Transverse colon (tissue), 4 donors: ENCODE results near the gene CPNE7. TPM values are rescaled to one million over a fixed set of nuclear protein-coding genes. Genes with fewer than 3 reads are reported as not detected.

Source experiments
- DNase-seq: peaks from one replicate; pipeline ENCODE4 v3.0.0-alpha.2; 2019
- H3K27ac ChIP-seq, 4 donors: fragments of 200-600 bp; sonication (generic); 2 replicates each; pipeline ENCODE4 v1.5.1; 2016 to 2018; ENCODE audit warnings: inconsistent platforms in 4 of 4
- H3K27me3 ChIP-seq: fragments of 200-600 bp; sonication (generic); 2 replicates; pipeline ENCODE4 v1.5.1; 2017; ENCODE audit warnings: inconsistent platforms
- H3K36me3 ChIP-seq, 4 donors: fragments of 200-600 bp; sonication (generic); 2 replicates each; pipeline ENCODE4 v1.5.1; 2017 to 2019; ENCODE audit warnings: inconsistent platforms in 4 of 4
- H3K4me1 ChIP-seq, 4 donors: fragments of 200-600 bp; sonication (generic); 2 replicates each; pipeline ENCODE4 v1.5.1; 2017 to 2020; ENCODE audit warnings: inconsistent platforms in 4 of 4
- H3K4me3 ChIP-seq, 4 donors: fragments of 200-600 bp; sonication (generic); 1 replicate in 1 of 4; 2 replicates in 3 of 4; pipeline versions ENCODE4 v1.5.1 to v1.6.1; 2017 to 2019; ENCODE audit warnings: inconsistent platforms in 4 of 4
- H3K9me3 ChIP-seq, 2 donors: fragments of 200-600 bp; sonication (generic); 2 replicates each; pipeline ENCODE4 v1.5.1; 2017 to 2019; ENCODE audit warnings: inconsistent platforms in 2 of 2
- EP300 ChIP-seq: sonication (generic); formaldehyde crosslinking; IDR thresholded peaks from one replicate; pipeline ENCODE4 v1.6.1; 2017; ENCODE audit warnings: antibody characterized with exemption, low read depth
- POLR2A ChIP-seq: fragments of 450-650 bp; IDR thresholded peaks from one replicate; pipeline ENCODE4 v1.6.1; 2016; ENCODE audit warnings: antibody characterized with exemption, mild to moderate bottlenecking, moderate library complexity
- POLR2AphosphoS5 ChIP-seq, 3 donors: sonication (generic); formaldehyde crosslinking; IDR thresholded peaks; one replicate each; pipeline ENCODE4 v1.6.1; 2016; ENCODE audit warnings: antibody characterized with exemption in 3 of 3
- WGBS, 2 donors: methylation state at CpG; one replicate each; pipeline ENCODE4 v1.1.5; 2018; ENCODE audit warnings: low coverage in 1 of 2; 5-methylcytosine and 5-hydroxymethylcytosine counted together
- in situ Hi-C, 4 donors: fragments of 200-750 bp; cut with MboI; loops; one replicate each; pipeline versions ENCODE4 v1.15.0 to v1.15.1; 2017; ENCODE audit warnings: low sequenced_read_pairs in 3 of 4, low pct_ligation_motif_present in 1 of 4, low pct_unique_long_range_greater_than_20kb in 1 of 4
- intact Hi-C: fragments of 100-400 bp; cut with DNase I; formaldehyde crosslinking; loops from one replicate; pipeline ENCODE4 v1.15.1; 2023; ENCODE audit warnings: low total_unique reads
- total RNA-seq, 4 donors: library from RNA; depleted of rRNA; stranded (reverse); fragments of >200 nt; gene quantifications; one replicate each; pipeline ENCODE4 v1.1.0, GENCODE V29; 2016
- TF ChIP-seq, protein P1 (sequence below), 5 experiments: fragments of 200-600 bp in 3 of 5; fragments of 450-650 bp in 2 of 5; sonication (generic) in 3 of 5; IDR thresholded peaks; 1 replicate in 2 of 5; 2 replicates in 3 of 5; pipeline ENCODE4 v1.5.1; 2016 to 2017; ENCODE audit warnings: antibody characterized with exemption in 5 of 5, inconsistent platforms in 3 of 5, mild to moderate bottlenecking in 2 of 5, moderate library complexity in 1 of 5

The CPNE7 gene
- total RNA-seq, 4 donors from 2014 or later, result 0.41 to 5.0 (median 0.79) TPM; not detected in 1

- 89% methylated on average over 18 of the region's 18 CpGs; no CpG with 5 or more reads in 1 of the 2 donors for WGBS, 2 donors
Observed at GRCh38 chr16:89621136-89621697, 45.7 kb downstream of the CPNE7 start.

DNA sequence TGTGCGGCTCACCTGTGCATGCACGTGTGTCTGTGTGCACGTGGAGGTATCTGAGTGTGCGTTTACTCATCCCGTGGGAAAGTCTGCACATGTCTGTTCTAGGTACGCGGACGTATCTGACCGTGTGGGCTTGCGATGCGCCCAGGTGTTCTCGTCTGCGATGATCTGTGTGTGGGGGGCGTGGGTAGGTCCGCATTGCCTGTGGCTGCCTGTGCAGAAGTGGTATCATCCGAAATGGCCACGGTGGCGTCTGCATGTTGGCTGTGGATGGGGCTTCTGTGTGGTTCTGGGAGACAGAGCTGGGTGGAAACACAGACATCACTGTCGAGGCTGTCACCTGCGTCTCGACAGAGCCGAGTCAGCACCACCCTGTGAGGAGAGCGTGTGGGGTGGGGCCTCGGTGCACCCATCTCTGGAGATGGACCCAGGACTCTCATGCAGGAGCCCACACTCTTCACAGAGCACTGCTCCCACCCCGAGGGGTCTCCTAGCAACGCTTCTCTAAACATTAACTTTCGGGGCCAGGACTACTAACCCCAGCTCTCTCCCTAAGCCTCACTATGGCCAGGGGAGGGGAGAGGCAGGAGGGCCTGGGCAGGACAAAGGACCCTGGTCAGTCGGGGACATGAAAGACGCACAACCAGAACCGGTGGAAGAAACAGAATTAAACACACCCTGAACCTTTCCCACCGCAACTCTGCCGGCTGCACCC lies 46.3 kb downstream of the CPNE7 start:
- H3K27ac ChIP-seq, result no peak overlapping the region
- DNase-seq, result no peak
- WGBS, 2 donors, result 82% methylated on average over 32 of the region's 32 CpGs; no CpG with 5 or more reads in 1 of the 2 donors

More at GRCh38 chr16:89621136-89621697, 45.7 kb downstream of the CPNE7 start:
- H3K9me3 ChIP-seq, result no peaks in the 10 kb centered on the region
- H3K27me3 ChIP-seq, result peaks cover 70% of the 10 kb centered on the region
- H3K36me3 ChIP-seq, result no peaks in the 10 kb centered on the region
- H3K4me1 ChIP-seq, result no peaks in the 10 kb centered on the region
- in situ Hi-C loops, result no loop called here
- H3K27ac ChIP-seq, result no peak overlapping the region
- no peak for DNase-seq
- intact Hi-C loops, result no loop called here
- H3K4me3 ChIP-seq, result no peak overlapping the region
- TF ChIP-seq, protein P1, sequence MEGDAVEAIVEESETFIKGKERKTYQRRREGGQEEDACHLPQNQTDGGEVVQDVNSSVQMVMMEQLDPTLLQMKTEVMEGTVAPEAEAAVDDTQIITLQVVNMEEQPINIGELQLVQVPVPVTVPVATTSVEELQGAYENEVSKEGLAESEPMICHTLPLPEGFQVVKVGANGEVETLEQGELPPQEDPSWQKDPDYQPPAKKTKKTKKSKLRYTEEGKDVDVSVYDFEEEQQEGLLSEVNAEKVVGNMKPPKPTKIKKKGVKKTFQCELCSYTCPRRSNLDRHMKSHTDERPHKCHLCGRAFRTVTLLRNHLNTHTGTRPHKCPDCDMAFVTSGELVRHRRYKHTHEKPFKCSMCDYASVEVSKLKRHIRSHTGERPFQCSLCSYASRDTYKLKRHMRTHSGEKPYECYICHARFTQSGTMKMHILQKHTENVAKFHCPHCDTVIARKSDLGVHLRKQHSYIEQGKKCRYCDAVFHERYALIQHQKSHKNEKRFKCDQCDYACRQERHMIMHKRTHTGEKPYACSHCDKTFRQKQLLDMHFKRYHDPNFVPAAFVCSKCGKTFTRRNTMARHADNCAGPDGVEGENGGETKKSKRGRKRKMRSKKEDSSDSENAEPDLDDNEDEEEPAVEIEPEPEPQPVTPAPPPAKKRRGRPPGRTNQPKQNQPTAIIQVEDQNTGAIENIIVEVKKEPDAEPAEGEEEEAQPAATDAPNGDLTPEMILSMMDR (IDR thresholded peaks at IDR 0.05), result no peak
- TF ChIP-seq EP300 (no peak), POLR2A (no peak), POLR2AphosphoS5 (IDR thresholded peaks at IDR 0.05) (no peak)

GRCh38 chr16:89623511-89624261 lies 48.1 kb downstream of the CPNE7 start:
- no peak for DNase-seq
- H3K4me3 ChIP-seq, result no peak overlapping the region
- intact Hi-C loops (no loop called here), in situ Hi-C loops (no loop called here)
- no peaks in the 10 kb centered on the region for H3K36me3 ChIP-seq
- no peak overlapping the region for H3K27ac ChIP-seq
- H3K9me3 ChIP-seq, result no peaks in the 10 kb centered on the region
- H3K4me1 ChIP-seq, result no peaks in the 10 kb centered on the region
- no peak for TF ChIP-seq POLR2AphosphoS5 (IDR thresholded peaks at IDR 0.05)
- H3K27me3 ChIP-seq, result peaks cover 59% of the 10 kb centered on the region
- WGBS, 2 donors, result 51 to 64% methylated on average over 7 to 28 of the region's 28 CpGs

More for the DNA sequence above, 46.3 kb downstream of the CPNE7 start:
- no peaks in the 10 kb centered on the region for H3K4me1 ChIP-seq
- in situ Hi-C loops (no loop called here), intact Hi-C loops (no loop called here)
- no peak for TF ChIP-seq POLR2A
- no peak for TF ChIP-seq EP300
- TF ChIP-seq, protein P1 (IDR thresholded peaks at IDR 0.05), result no peak
- TF ChIP-seq POLR2AphosphoS5 (IDR thresholded peaks at IDR 0.05), result no peak
- no peaks in the 10 kb centered on the region for H3K36me3 ChIP-seq
- H3K27me3 ChIP-seq, result peaks cover 69% of the 10 kb centered on the region
- no peak overlapping the region for H3K4me3 ChIP-seq
- H3K9me3 ChIP-seq, result no peaks in the 10 kb centered on the region

DNA sequence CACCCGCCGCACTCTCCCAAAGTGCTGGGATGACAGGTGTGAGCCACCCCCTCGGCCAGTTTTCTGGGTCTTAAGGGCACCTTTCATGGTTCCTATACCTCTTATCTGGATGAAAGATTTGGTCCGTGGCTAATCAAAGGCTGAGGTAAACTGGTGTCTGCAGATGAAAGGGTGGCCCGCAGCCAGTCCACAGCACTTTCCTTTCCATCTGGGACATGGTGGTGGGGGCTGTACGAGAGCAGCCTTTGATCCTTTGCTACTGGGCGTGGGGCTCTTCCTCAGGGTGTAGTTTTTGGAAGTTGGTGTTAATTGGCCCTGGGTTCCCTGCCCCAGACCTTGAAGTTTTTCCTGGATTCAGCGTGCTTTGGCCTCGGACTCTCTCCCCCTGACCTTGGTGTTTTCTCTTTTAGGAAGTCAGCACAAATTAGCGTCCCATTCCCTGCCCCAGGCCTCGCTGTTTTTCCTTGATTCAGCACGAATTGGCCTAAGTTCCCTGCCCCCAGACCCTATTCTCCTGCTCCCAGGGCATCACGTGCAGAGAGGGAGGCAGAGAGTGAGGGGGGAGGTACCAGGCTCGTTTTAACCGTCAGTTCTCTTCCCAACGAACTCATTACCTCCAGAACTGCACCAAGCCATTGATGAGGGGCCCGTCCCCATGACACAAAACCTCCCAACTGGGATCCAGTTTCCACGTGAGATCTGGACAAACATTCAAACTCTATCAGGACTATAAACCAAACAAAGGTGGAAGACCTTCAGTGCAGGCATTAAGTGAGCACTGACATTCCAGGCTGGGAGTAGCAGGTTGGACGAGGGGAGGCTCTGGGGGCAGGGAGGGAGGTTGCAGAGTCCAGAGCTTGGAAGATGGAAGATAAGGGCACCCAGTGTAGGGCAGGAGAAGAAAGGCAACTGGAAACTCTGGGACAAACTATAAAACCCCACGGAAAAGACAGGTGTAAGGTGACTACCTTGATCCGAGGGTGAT lies 49.5 kb downstream of the CPNE7 start:
- intact Hi-C loops, result no loop called here
- Histone ChIP-seq H3K4me3 (no peak overlapping the region), H3K36me3 (no peaks in the 10 kb centered on the region), H3K4me1 (no peaks in the 10 kb centered on the region), H3K9me3 (no peaks in the 10 kb centered on the region), H3K27me3 (peaks cover 55% of the 10 kb centered on the region), H3K27ac (no peak overlapping the region)
- 19 to 36% methylated on average over 3 to 21 of the region's 21 CpGs for WGBS, 2 donors
- TF ChIP-seq EP300 (no peak), POLR2A (no peak), POLR2AphosphoS5 (IDR thresholded peaks at IDR 0.05) (no peak)
- TF ChIP-seq, protein P1 (IDR thresholded peaks at IDR 0.05), result no peak
- in situ Hi-C loops, result no loop called here
- DNase-seq, result no peak
